Aorta (tissue), 5 donors: Measurements from ENCODE around the gene TAF11L6. TPM values are rescaled to one million over a fixed set of nuclear protein-coding genes. Genes with fewer than 3 reads are reported as not detected.
"Not testable (repeated sequence)": the region's sequence is repeated elsewhere in the genome, so short reads cannot be mapped to it uniquely, and the experiment has no call there.

ENCODE experiments used
- ATAC-seq: fragments of 200-7000 bp; cut with Tn5 transposase; one replicate; pipeline ENCODE4 v1.9.1; 2022; ENCODE audit warnings: moderate library complexity; ENCODE audit not compliant: low FRiP score
- DNase-seq, 2 donors: peaks; one replicate each; pipeline ENCODE4 v3.0.0-alpha.2; 2020
- H3K27ac ChIP-seq, 2 donors: one replicate each; pipeline ENCODE4 v1.5.1; 2013; ENCODE audit warnings: low read length in 2 of 2, mild to moderate bottlenecking in 2 of 2, moderate library complexity in 2 of 2, control low read depth in 1 of 2, inconsistent platforms in 1 of 2, low read depth in 1 of 2
- H3K27me3 ChIP-seq, 2 donors: one replicate each; pipeline ENCODE4 v1.6.1; 2013; ENCODE audit warnings: control low read depth in 1 of 2, low read length in 1 of 2, mild to moderate bottlenecking in 1 of 2, moderate library complexity in 1 of 2; ENCODE audit not compliant: insufficient read depth in 2 of 2, control insufficient read depth in 1 of 2
- H3K36me3 ChIP-seq, 2 donors: one replicate each; pipeline ENCODE4 v1.6.1; 2013; ENCODE audit warnings: control low read depth in 1 of 2, low read length in 1 of 2, mild to moderate bottlenecking in 1 of 2; ENCODE audit not compliant: insufficient read depth in 2 of 2, control insufficient read depth in 1 of 2
- H3K4me1 ChIP-seq, 2 donors: one replicate each; pipeline ENCODE4 v1.6.1; 2013; ENCODE audit warnings: low read length in 2 of 2, control low read depth in 1 of 2, mild to moderate bottlenecking in 1 of 2, moderate library complexity in 1 of 2; ENCODE audit not compliant: insufficient read depth in 2 of 2, control insufficient read depth in 1 of 2
- H3K4me3 ChIP-seq, 2 donors: one replicate each; pipeline ENCODE4 v1.5.1; 2013; ENCODE audit warnings: low read length in 2 of 2, control low read depth in 1 of 2, mild to moderate bottlenecking in 1 of 2
- H3K9me3 ChIP-seq: one replicate; pipeline ENCODE4 v1.6.1; 2013; ENCODE audit warnings: mild to moderate bottlenecking, low read length; ENCODE audit not compliant: control insufficient read depth
- WGBS, 2 donors: extraction: QIAGEN DNeasy Blood & Tissue Kit; methylation state at CpG; one replicate each; pipeline ENCODE4 v1.1.7; 2013; 5-methylcytosine and 5-hydroxymethylcytosine counted together
- intact Hi-C, 2 donors: fragments of 100-400 bp; cut with DNase I; formaldehyde crosslinking; loops; one replicate each; pipeline versions ENCODE4 v1.14.2 to v1.15.0; 2022
- long read RNA-seq, 2 donors: library from polyadenylated mRNA; unstranded; transcript quantifications; one replicate each; pipeline ENCODE4 v2.0.0, GENCODE V29; 2020 to 2021
- polyA plus RNA-seq, 2 donors: library from polyadenylated mRNA; stranded (reverse); fragments of 200-250 nt; gene quantifications; one replicate each; pipeline ENCODE4 v1.2.3, GENCODE V29; 2013
- total RNA-seq, 2 donors: library from RNA; stranded (reverse); fragmentation: NEBNext Ultra II Directional; extraction: Animal tissue kit (Norgen Biotek cat#: 25700); gene quantifications; one replicate each; pipeline ENCODE4 v1.2.1, GENCODE V29; 2021
- donor health status: healthy with polysubstance abuse.
- donor health status: Bipolar disorder and iron deficiency.
- donor health status: DM: no; HTN: no; CAD: no.
- donor health status: DM: no; HTN: no; CAD: no.
- donor health status: DM: yes; HTN: yes; CAD: no.

The TAF11L6 gene
- total RNA-seq: not detected
- polyA plus RNA-seq: not detected
- long read RNA-seq, donor 1: 0 reads
- long read RNA-seq, donor 2: 0 reads

DNA sequence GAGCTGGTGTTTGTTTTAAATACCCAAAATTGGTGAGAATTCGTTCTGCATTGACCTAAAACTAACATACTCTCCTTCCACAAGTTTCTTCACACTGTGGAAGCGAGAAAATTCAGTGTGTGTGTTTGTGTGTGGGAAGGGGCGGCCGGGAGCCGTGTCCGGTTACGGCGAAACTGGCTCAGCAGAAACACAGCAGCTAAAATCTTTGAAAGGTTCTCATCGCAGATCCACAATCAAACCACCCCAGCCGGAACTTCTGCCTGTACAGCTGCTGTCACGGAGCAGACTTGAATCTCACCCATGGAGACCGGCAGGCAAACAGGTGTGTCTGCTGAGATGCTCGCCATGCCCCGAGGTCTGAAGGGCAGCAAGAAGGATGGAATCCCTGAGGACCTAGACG is at the start of gene TAF11L6:
TSS of gene TAF11L6 (plus strand) at position 301 of the 400 bp plus-strand sequence.
- WGBS, 2 donors: no CpG with 5 or more reads among the region's 15 CpGs
- DNase-seq, H3K4me3 ChIP-seq, H3K9me3 ChIP-seq, H3K36me3 ChIP-seq, intact Hi-C loops, H3K27me3 ChIP-seq, ATAC-seq, H3K4me1 ChIP-seq, H3K27ac ChIP-seq: not testable (repeated sequence)

DNA sequence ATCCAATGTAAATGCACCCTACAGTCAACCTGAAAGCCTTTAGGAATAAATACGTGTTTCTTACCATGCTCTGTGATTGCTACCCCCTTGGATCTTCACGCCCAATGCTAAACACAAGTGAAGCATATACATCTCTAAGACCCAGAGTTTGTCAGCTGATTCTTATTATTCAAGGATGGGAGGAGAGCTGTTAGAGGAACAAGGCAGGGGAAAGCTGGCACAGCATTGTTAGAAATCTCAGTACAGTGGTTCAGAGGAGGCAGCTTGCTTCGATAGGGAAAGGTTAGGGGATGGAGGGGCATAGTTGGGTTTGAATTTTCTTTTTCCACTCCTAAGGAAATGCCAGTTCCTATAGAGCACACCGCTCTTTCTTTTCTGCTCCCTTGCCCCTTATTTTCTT is 47.1 kb upstream of the TAF11L6 start:
- no peak overlapping the region for H3K27ac ChIP-seq
- no peak overlapping the region for H3K4me3 ChIP-seq
- 71 to 73% methylated on average over 4 of the region's 4 CpGs for WGBS, 2 donors

DNA sequence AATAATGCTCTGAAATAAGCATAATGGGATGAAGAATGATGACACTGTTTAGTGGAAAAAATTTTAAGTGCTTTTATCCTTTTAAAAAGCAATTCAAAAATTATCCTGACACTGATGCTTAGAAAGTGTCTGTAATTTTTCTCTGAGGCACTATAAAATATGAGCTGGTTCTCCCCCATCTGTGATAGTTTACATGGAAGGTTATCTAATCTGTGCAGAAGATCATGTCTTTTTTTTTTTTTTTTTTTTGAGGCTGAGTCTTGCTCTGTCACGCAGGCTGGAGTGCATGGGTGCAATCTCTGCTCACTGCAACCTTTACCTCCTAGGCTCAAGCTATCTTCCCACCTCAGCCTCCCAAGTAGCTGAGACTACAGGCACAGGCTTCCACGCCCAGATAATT is 45.7 kb upstream of the TAF11L6 start:
- no peaks in the 10 kb centered on the region for H3K36me3 ChIP-seq

More for the DNA sequence above, 47.1 kb upstream of the TAF11L6 start:
- ATAC-seq (no peak), DNase-seq (no peak)
- no peaks in the 10 kb centered on the region for H3K27me3 ChIP-seq
- H3K4me1 ChIP-seq: no peaks in the 10 kb centered on the region
- no peaks in the 10 kb centered on the region for H3K9me3 ChIP-seq
- intact Hi-C loops: no loop called here
- no peaks in the 10 kb centered on the region for H3K36me3 ChIP-seq

DNA sequence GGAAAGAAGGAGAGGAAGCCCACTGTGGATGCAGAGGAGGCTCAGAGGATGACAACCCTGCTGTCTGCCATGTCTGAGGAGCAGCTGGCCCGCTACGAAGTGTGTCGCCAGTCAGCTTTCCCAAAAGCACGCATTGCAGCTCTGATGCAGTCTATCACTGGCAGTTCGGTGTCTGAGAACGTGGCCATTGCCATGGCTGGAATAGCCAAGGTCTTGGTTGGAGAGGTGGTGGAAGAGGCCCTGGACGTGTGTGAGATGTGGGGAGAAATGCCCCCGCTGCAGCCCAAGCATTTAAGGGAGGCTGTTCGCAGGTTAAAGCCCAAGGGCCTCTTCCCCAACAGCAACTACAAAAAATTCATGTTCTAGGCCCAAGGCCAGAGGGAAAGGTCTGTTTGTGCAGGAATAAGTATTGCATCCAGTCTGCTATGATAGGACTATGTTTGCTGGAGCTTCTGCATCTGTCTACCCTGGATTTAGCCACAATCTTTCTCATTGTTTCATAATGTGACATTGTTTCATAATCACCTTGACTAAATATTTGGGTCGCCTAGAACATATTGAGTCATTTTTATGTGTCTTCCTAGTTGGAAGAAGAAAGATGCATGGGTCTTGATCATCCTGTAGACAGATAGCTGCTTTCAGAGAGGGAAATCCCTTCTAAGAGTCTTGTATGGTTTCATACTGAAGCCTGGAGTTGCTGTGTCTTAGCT is 41.9 kb upstream of the TAF11L6 start:
- H3K4me1 ChIP-seq, H3K27ac ChIP-seq, H3K9me3 ChIP-seq, H3K27me3 ChIP-seq, DNase-seq, H3K4me3 ChIP-seq, intact Hi-C loops, H3K36me3 ChIP-seq, ATAC-seq: not testable (repeated sequence)
- WGBS, 2 donors: 96% methylated on average over 10 of the region's 10 CpGs

More for the DNA sequence above, 45.7 kb upstream of the TAF11L6 start:
- intact Hi-C loops: no loop called here
- H3K27ac ChIP-seq: no peak overlapping the region
- no peak for ATAC-seq
- no peaks in the 10 kb centered on the region for H3K9me3 ChIP-seq
- H3K27me3 ChIP-seq: no peaks in the 10 kb centered on the region
- DNase-seq: no peak
- 75 to 82% methylated on average over 2 of the region's 2 CpGs for WGBS, 2 donors
- H3K4me1 ChIP-seq: no peaks in the 10 kb centered on the region
- no peak overlapping the region for H3K4me3 ChIP-seq

DNA sequence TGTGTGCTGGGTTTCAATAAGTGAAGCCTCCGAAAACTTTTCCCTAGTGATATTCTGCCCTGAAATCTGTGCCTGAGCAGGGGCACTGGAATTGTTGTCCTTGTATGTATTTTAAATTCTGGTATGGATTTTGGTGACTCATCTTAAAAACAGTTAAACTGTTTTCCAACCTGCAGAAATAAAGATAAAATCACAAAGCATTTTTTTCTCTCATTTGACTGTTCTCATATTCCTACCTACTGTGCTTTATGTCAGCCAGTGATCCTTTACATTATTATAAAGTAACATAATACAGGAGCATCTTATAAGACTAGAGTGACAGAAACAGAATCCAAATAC is 41.3 kb upstream of the TAF11L6 start:
- Histone ChIP-seq H3K27ac (no peak overlapping the region), H3K27me3 (no peaks in the 10 kb centered on the region), H3K4me3 (no peak overlapping the region), H3K9me3 (no peaks in the 10 kb centered on the region), H3K4me1 (no peaks in the 10 kb centered on the region), H3K36me3 (no peaks in the 10 kb centered on the region)
- DNase-seq (no peak), ATAC-seq (no peak)
- 93 to 97% methylated on average over 1 of the region's 1 CpG for WGBS, 2 donors
- intact Hi-C loops: no loop called here

DNA sequence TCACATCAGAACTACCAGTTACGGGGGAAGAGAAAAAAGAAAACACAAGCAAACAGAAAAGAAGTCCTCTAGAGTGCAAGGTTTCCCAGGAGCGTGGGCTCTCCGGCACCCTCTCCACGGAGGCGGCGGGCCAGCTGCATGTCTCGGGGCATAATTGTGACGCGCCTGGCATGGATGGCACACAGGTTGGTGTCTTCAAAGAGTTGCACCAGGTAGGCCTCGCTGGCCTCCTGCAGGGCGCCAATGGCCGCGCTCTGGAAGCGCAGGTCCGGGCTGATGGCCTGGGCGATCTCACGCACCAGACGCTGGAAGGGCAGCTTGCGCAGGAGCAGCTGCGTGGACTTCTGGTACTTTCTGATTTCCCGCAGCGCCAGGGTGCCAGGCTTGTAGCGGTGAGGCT is 37.2 kb upstream of the TAF11L6 start:
- DNase-seq, H3K36me3 ChIP-seq, H3K27ac ChIP-seq, intact Hi-C loops, H3K4me3 ChIP-seq, H3K4me1 ChIP-seq, ATAC-seq, H3K9me3 ChIP-seq, H3K27me3 ChIP-seq: not testable (repeated sequence)
- 93 to 97% methylated on average over 20 to 23 of the region's 23 CpGs for WGBS, 2 donors

DNA sequence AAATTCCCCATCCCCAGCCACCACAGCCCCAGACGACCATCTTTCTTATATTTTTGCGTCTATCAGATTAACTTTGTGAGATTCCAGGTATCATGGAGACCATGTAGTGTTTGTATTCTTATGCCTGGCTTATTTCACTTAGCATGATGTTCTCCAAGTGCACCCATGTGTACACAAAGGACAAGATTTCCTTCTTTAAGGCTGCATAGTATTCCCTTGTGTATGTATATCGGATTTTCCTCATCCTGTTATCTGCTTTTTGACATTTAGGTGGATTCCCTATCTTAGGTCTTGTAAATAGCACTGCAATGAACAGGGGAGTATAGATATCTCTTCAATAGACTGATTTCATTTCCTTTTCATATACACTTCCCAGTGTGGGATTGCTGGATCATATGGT is 35.7 kb upstream of the TAF11L6 start:
- H3K4me1 ChIP-seq: no peaks in the 10 kb centered on the region
- H3K9me3 ChIP-seq: no peaks in the 10 kb centered on the region
- ATAC-seq: no peak
- no peaks in the 10 kb centered on the region for H3K36me3 ChIP-seq
- H3K27me3 ChIP-seq: no peaks in the 10 kb centered on the region
- no peak overlapping the region for H3K27ac ChIP-seq
- no peak for DNase-seq
- no peak overlapping the region for H3K4me3 ChIP-seq
- intact Hi-C loops: no loop called here
- WGBS, 2 donors: 95 to 98% methylated on average over 3 of the region's 3 CpGs

DNA sequence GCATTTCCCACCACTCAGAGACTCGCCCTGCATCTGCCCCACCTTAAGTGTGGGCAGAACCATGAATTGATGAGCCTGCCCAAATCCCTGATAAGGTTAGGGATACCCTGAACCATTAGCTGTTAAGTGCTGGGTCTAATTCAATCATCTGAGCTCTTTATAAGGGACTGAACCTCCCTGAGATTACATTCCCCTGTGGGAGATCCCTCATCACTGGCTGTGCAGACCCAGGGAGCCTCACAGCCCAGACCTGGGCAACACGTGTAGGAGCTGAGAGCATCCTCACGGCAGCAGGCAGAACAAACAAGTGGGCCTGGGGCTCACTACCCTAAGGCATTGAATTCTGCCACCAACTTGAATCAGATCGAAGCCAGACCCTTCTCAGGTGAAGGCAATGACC is 31.0 kb upstream of the TAF11L6 start:
- ATAC-seq (no peak), DNase-seq (no peak)
- intact Hi-C loops: no loop called here
- 78 to 85% methylated on average over 4 of the region's 4 CpGs for WGBS, 2 donors
- Histone ChIP-seq H3K36me3 (no peaks in the 10 kb centered on the region), H3K27me3 (no peaks in the 10 kb centered on the region), H3K9me3 (no peaks in the 10 kb centered on the region), H3K4me3 (no peak overlapping the region), H3K27ac (no peak overlapping the region), H3K4me1 (no peaks in the 10 kb centered on the region)

DNA sequence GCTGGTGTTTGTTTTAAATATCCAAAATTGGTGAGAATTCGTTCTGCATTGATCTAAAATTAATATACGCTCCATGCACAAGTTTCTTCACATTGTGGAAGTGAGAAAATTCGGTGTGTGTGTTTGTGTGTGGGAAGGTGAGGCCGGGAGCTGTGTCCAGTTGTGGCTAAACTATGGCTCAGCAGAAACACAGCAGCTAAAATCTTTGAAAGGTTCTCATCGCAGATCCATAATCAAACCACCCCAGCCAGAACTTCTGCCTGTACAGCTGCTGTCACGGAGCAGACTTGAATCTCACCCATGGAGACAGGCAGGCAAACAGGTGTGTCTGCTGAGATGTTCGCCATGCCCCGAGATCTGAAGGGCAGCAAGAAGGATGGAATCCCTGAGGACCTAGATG is 30.5 kb upstream of the TAF11L6 start, which contains the start of gene TAF11L2:
TSS of gene TAF11L2 (plus strand) at position 301 of the 400 bp plus-strand sequence.
- intact Hi-C loops, H3K9me3 ChIP-seq, H3K4me3 ChIP-seq, ATAC-seq, H3K27me3 ChIP-seq, DNase-seq, H3K27ac ChIP-seq, H3K36me3 ChIP-seq, H3K4me1 ChIP-seq: not testable (repeated sequence)
- WGBS, 2 donors: 90 to 92% methylated on average over 8 of the region's 8 CpGs
